ENCODE data around the gene HCN2. TPM values are rescaled to one million over a fixed set of nuclear protein-coding genes. Genes with fewer than 3 reads are reported as not detected.

Gene HCN2
- total RNA-seq, 3 donors from 2014 or later (not counting 1 experiment from before 2014, with no cell fraction given), result 0.96 to 1.6 (median 1.1) TPM

GRCh38 chr19:661427-662196, 71.9 kb downstream of the HCN2 start:
- Histone ChIP-seq H3K4me3 (ENCODE audit: low read length) (peak overlapping the region; percentile 96), H3K27ac (ENCODE audit: low read length) (peak overlapping the region; percentile 99), H3K9me3 (ENCODE audit: control insufficient read depth, insufficient read depth, low read length) (no peaks in the 10 kb centered on the region), H3K4me1 (ENCODE audit: control insufficient read depth, insufficient read depth, low read length) (peaks cover 74% of the 10 kb centered on the region), H3K27me3 (ENCODE audit: control insufficient read depth, insufficient read depth, low read length) (no peaks in the 10 kb centered on the region), H3K36me3 (ENCODE audit: control insufficient read depth, insufficient read depth, low read length) (peaks cover 18% of the 10 kb centered on the region)
- intact Hi-C loops (cut with micrococcal nuclease), result loop anchor here (5.0 kb wide), 4 partner anchors 41 to 149 kb away; partner anchors contain the start of genes BSG and PTBP1
- WGBS (ENCODE audit: insufficient coverage), result under 1% methylated on average over 30 of the region's 31 CpGs
- H3K4me1 Mint-ChIP-seq, result peaks cover 45 to 66% of the 10 kb centered on the region in 2 donors
- peak overlapping the region; percentile 98 for H3K27ac Mint-ChIP-seq
- DNase-seq, result peak; percentile 60 to 85
- TF ChIP-seq CTCF (IDR thresholded peaks at IDR 0.05), result no peak
- peak; percentile 15 to 28 (median 25) for ATAC-seq
- peak overlapping the region; percentile 96 for H3K4me3 Mint-ChIP-seq
- no peaks in the 10 kb centered on the region for H3K36me3 Mint-ChIP-seq
- no peaks in the 10 kb centered on the region for H3K27me3 Mint-ChIP-seq (ENCODE audit: low read depth in 2 of 2)
- H3K9me3 Mint-ChIP-seq, result no peaks in the 10 kb centered on the region

- H3K9me3 Mint-ChIP-seq, result no peaks in the 10 kb centered on the region
- Histone ChIP-seq H3K4me1 (ENCODE audit: control insufficient read depth, insufficient read depth, low read length) (peaks cover 68% of the 10 kb centered on the region), H3K4me3 (ENCODE audit: low read length) (peak overlapping the region; percentile 96)
Observed at GRCh38 chr19:662207-662961, 72.7 kb downstream of the HCN2 start.

DNA sequence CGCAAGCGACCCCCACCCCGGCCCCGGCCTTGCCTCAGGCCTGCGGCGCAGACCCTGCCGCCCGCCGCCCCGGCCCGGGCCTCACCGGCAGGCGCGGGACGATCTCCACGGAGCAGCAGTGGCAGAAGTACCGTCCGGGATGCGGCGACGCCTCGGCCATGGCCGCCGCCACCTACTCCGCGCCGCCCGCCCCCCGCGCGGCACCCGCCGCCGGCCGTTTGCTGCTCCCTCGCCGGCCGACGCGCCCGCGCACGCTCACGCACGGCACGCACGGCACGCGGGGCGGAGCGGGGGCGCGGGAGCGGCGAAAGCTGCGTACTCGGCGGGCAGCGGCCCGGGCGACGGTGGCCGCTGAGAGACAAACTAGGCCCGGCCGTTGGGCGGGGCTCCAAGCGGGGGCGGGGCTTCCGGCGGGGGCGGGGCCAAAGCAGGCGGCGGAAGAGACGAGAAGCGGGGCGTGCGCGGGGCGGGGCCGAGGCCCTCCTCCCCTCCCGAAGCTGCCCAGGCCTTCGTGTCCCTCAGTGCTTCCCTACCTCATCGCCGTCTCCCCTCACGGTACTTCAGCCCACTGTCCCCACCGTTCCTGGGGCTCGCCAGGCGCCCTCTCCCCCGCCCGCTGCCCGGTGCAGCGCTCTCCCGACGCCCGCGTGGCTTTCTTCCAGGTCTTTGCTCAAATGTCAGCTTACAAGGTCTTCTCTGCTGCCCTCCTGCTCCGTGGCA, 73.4 kb downstream of the HCN2 start, which contains the start of gene RNF126:
TSS of gene RNF126 (minus strand) at position 253 of the 720 bp plus-strand sequence. CDS start at position 160, 93 bp downstream.
- Histone ChIP-seq H3K27ac (ENCODE audit: low read length) (peak within 1 kb of the TSS; percentile 99), H3K27me3 (ENCODE audit: control insufficient read depth, insufficient read depth, low read length) (no peaks in the 10 kb centered on the region), H3K4me1 (ENCODE audit: control insufficient read depth, insufficient read depth, low read length) (peaks cover 63% of the 10 kb centered on the region), H3K4me3 (ENCODE audit: low read length) (peak within 1 kb of the TSS; percentile 96), H3K36me3 (ENCODE audit: control insufficient read depth, insufficient read depth, low read length) (peaks cover 10% of the 10 kb centered on the region), H3K9me3 (ENCODE audit: control insufficient read depth, insufficient read depth, low read length) (no peaks in the 10 kb centered on the region)
- Mint-ChIP-seq H3K4me1 (peaks cover 45 to 57% of the 10 kb centered on the region in 2 donors), H3K36me3 (no peaks in the 10 kb centered on the region), H3K27ac (peak within 1 kb of the TSS; percentile 98), H3K27me3 (ENCODE audit: low read depth in 2 of 2) (no peaks in the 10 kb centered on the region), H3K4me3 (peak within 1 kb of the TSS; percentile 96), H3K9me3 (no peaks in the 10 kb centered on the region)
- ATAC-seq, result peak; percentile 52 to 77 (median 55)
- intact Hi-C loops (cut with micrococcal nuclease), result loop anchor here (5.0 kb wide), 4 partner anchors 39 to 151 kb away; partner anchors contain the start of genes BSG and PTBP1
- DNase-seq, result peak; percentile 85 to 94
- WGBS (ENCODE audit: insufficient coverage), result under 1% methylated on average over 97 of the region's 97 CpGs
- no peak for TF ChIP-seq CTCF (IDR thresholded peaks at IDR 0.05)

More at GRCh38 chr19:662207-662961, 72.7 kb downstream of the HCN2 start:
- intact Hi-C loops (cut with micrococcal nuclease), result loop anchor here (5.0 kb wide), 4 partner anchors 40 to 150 kb away; partner anchors contain the start of genes BSG and PTBP1
- peak overlapping the region; percentile 96 for H3K4me3 Mint-ChIP-seq
- TF ChIP-seq CTCF (IDR thresholded peaks at IDR 0.05), result no peak
- Histone ChIP-seq H3K27me3 (ENCODE audit: control insufficient read depth, insufficient read depth, low read length) (no peaks in the 10 kb centered on the region), H3K9me3 (ENCODE audit: control insufficient read depth, insufficient read depth, low read length) (no peaks in the 10 kb centered on the region), H3K36me3 (ENCODE audit: control insufficient read depth, insufficient read depth, low read length) (peaks cover 11% of the 10 kb centered on the region), H3K27ac (ENCODE audit: low read length) (peak overlapping the region; percentile 99)
- ATAC-seq (peak; percentile 7 to 36 (median 13)), DNase-seq (peak; percentile 58 to 84)
- no peaks in the 10 kb centered on the region for H3K36me3 Mint-ChIP-seq
- WGBS (ENCODE audit: insufficient coverage), result under 1% methylated on average over 81 of the region's 81 CpGs
- no peaks in the 10 kb centered on the region for H3K27me3 Mint-ChIP-seq (ENCODE audit: low read depth in 2 of 2)
- H3K27ac Mint-ChIP-seq, result peak overlapping the region; percentile 98
- H3K4me1 Mint-ChIP-seq, result peaks cover 45 to 60% of the 10 kb centered on the region in 2 donors

Measured in natural killer cell (primary cell).